NT2/D1 (cell line): Measurements from ENCODE around the gene PCSK6.

Experiments
- DNase-seq: peaks from one replicate; pipeline ENCODE4 v3.0.0-alpha.2; 2011; ENCODE audit warnings: low read depth, low spot score
- H3K27me3 ChIP-seq: 2 replicates; pipeline ENCODE4 v1.6.0; 2011; ENCODE audit warnings: mild to moderate bottlenecking; ENCODE audit not compliant: insufficient read length, insufficient read depth
- H3K36me3 ChIP-seq: 2 replicates; pipeline ENCODE4 v1.6.1; 2011; ENCODE audit warnings: mild to moderate bottlenecking, low read length, mixed read lengths; ENCODE audit not compliant: insufficient read depth, insufficient read length
- H3K4me1 ChIP-seq: 2 replicates; pipeline ENCODE4 v1.5.1; 2011; ENCODE audit not compliant: insufficient read depth, insufficient read length
- H3K4me3 ChIP-seq: 2 replicates; pipeline ENCODE4 v1.5.1; 2011; ENCODE audit warnings: low read depth; ENCODE audit not compliant: insufficient read length
- H3K9ac ChIP-seq: 2 replicates; pipeline ENCODE4 v1.6.0; 2011; ENCODE audit warnings: low read depth; ENCODE audit not compliant: insufficient read length
- H3K9me3 ChIP-seq: 2 replicates; pipeline ENCODE4 v1.5.1; 2011; ENCODE audit warnings: mild to moderate bottlenecking, low read length; ENCODE audit not compliant: insufficient read depth
- SUZ12 ChIP-seq: IDR thresholded peaks from 2 replicates; pipeline ENCODE4 v1.6.1; 2011; ENCODE audit not compliant: insufficient read length, insufficient read depth; ENCODE audit errors: extremely low read depth
- YY1 ChIP-seq: IDR thresholded peaks from 2 replicates; pipeline ENCODE4 v1.6.1; 2011; ENCODE audit not compliant: insufficient read length, insufficient read depth
- ZNF274 ChIP-seq: IDR thresholded peaks from 2 replicates; pipeline ENCODE4 v1.6.1; 2011; ENCODE audit warnings: mild to moderate bottlenecking, low read depth, low read length

PCSK6 gene

GRCh38 chr15:101535170-101535902 is 45.8 kb upstream of the PCSK6 start:
- no peak overlapping the region for H3K9ac ChIP-seq
- no peak overlapping the region for H3K4me3 ChIP-seq

GRCh38 chr15:101534376-101534970 is 45.0 kb upstream of the PCSK6 start:
- no peak for DNase-seq
- Histone ChIP-seq H3K36me3 (no peaks in the 10 kb centered on the region), H3K9ac (no peak overlapping the region), H3K9me3 (no peaks in the 10 kb centered on the region), H3K27me3 (no peaks in the 10 kb centered on the region), H3K4me1 (peaks cover 9% of the 10 kb centered on the region), H3K4me3 (no peak overlapping the region)
- TF ChIP-seq YY1 (no peak), SUZ12 (no peak), ZNF274 (no peak)

More at GRCh38 chr15:101535170-101535902, 45.8 kb upstream of the PCSK6 start:
- no peaks in the 10 kb centered on the region for H3K9me3 ChIP-seq
- H3K4me1 ChIP-seq = peaks cover 5% of the 10 kb centered on the region
- no peaks in the 10 kb centered on the region for H3K36me3 ChIP-seq
- no peak for TF ChIP-seq YY1
- no peak for TF ChIP-seq SUZ12
- no peak for TF ChIP-seq ZNF274
- H3K27me3 ChIP-seq = no peaks in the 10 kb centered on the region
- no peak for DNase-seq

DNA sequence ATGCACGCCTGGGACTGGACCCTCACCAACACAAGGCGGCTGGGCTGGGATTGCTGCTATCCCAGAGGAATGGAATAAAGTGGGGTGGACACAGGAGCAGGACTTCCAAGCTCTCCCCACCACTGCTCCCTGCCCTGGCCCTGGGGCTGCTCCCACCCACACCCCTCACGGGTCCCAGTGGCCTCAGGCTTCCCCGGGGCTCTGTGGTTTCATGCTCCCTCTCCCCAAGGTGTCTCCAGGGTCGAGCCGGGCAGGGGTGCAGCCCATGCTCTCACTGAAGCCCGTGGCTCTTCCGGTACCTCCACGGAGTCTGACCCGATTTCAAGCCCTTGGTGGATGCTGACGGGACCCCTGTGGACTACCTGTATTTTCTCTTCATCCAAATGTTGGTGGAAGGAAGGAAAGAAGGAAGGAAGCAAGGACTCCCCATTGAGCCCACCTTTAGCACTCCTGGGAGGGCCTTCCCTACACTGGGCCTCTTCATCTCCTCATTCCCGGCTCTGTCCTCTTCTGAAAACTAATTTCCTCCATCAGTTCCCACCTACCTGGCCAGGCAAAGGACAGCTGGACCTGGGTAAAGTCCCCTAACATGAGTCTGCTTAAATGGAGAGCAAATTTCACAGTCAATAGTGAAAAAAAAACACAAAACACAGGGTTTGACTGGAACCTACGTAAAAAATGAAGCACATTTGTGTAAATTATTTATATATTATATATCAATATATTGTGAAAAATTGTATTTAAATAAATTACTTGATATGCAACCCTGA is 44.0 kb upstream of the PCSK6 start:
- Histone ChIP-seq H3K4me1 (peaks cover 9% of the 10 kb centered on the region), H3K27me3 (no peaks in the 10 kb centered on the region), H3K9me3 (no peaks in the 10 kb centered on the region), H3K36me3 (no peaks in the 10 kb centered on the region), H3K4me3 (no peak overlapping the region), H3K9ac (no peak overlapping the region)
- DNase-seq = no peak
- TF ChIP-seq YY1 = no peak
- no peak for TF ChIP-seq SUZ12
- TF ChIP-seq ZNF274 = no peak

DNA sequence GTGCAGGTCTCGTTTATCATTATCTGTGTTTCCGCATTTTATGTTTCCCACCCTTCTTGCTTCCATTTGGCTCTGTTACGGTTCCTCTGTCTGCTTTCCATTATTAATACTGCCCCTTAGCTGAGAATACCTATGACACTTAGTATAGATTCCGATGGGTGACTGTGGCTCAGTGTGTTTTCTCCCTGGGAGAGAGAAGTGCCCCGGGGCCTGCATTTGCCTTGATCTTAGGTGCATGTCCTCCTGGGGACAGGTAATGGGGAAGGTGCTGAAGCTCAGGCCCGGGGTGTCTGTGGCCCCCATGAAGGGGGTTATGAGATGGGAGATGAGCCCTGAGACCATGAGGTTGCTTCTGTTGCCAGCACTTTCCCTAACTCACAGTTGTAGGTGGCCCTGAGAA is 43.4 kb upstream of the PCSK6 start:
- no peak overlapping the region for H3K4me3 ChIP-seq
- no peak for DNase-seq
- H3K4me1 ChIP-seq = peaks cover 10% of the 10 kb centered on the region
- no peaks in the 10 kb centered on the region for H3K36me3 ChIP-seq
- TF ChIP-seq ZNF274 = no peak
- no peak for TF ChIP-seq SUZ12
- no peak for TF ChIP-seq YY1
- no peak overlapping the region for H3K9ac ChIP-seq
- no peaks in the 10 kb centered on the region for H3K9me3 ChIP-seq
- no peaks in the 10 kb centered on the region for H3K27me3 ChIP-seq

- Histone ChIP-seq H3K4me3 (no peak overlapping the region), H3K9ac (no peak overlapping the region), H3K36me3 (no peaks in the 10 kb centered on the region), H3K9me3 (no peaks in the 10 kb centered on the region), H3K27me3 (no peaks in the 10 kb centered on the region), H3K4me1 (peaks cover 11% of the 10 kb centered on the region)
- DNase-seq = no peak
- TF ChIP-seq YY1 (no peak), ZNF274 (no peak), SUZ12 (no peak)
Observed at GRCh38 chr15:101531170-101531569, 41.7 kb upstream of the PCSK6 start.

DNA sequence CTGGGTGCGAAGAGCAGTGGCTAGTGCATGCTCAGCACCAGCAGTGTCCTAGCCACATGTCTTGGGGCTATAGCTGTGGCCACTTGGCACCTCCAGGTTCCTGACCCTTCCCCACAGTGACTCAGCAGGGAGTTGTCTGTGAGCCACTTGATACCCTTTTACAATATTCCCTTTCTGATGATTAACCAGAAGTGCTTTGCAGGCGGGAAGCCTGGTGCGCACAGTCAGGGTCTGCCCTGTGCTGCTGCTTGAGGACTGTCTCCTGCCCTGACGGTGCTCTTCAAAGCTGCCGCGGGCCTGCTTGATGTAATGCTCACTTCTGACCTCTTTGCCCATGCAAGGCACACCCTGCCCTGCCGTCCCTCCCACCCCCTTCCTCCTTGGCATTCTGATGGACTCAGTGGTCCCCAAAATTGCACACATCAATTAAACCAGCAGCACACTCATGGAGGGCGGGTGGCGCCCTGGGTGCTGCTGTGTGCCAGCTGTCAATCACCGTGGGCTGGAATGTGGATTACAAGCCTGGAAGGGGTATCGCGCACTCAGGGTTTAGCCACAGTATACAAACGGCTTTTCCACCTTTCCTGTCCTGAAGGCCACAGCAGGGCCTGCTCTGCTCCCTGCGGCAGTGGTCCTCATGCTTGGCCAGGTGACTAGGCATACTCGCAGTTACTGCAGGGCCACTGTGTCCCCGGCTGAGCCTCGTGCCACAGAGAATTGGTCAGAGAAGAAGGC is 40.9 kb upstream of the PCSK6 start:
- Histone ChIP-seq H3K27me3 (no peaks in the 10 kb centered on the region), H3K36me3 (no peaks in the 10 kb centered on the region), H3K4me3 (no peak overlapping the region), H3K9me3 (no peaks in the 10 kb centered on the region), H3K4me1 (peaks cover 14% of the 10 kb centered on the region), H3K9ac (no peak overlapping the region)
- TF ChIP-seq YY1 (no peak), SUZ12 (no peak), ZNF274 (no peak)
- no peak for DNase-seq

DNA sequence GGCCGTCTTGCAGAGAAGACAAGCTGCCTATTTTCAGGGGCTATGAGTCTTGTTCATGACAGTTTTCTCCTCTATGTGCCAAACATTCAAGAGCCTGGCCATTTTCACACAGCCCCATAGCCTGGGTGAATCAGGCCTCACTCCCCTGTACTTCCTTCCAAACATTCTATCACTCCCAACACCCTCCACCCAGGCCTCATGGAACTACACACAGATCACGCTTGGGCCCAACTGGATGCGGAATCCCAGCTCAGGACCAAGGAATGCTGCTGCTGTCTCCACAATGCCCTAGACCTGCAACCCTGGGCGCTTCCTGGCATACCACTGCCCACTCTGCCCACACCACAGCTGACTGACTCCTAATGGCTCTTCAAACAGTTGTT is 39.4 kb upstream of the PCSK6 start:
- H3K4me3 ChIP-seq = no peak overlapping the region
- H3K4me1 ChIP-seq = peaks cover 9% of the 10 kb centered on the region
- no peaks in the 10 kb centered on the region for H3K36me3 ChIP-seq
- no peaks in the 10 kb centered on the region for H3K9me3 ChIP-seq
- TF ChIP-seq YY1 (no peak), SUZ12 (no peak), ZNF274 (no peak)
- DNase-seq = no peak
- no peak overlapping the region for H3K9ac ChIP-seq
- no peaks in the 10 kb centered on the region for H3K27me3 ChIP-seq
